BLaER1 treated with 17β-estradiol and CSF1 and Interleukin-3, amounts not matched to agents 10 nM and 100 nM (cell line): Measurements from ENCODE around the gene ARL3.

ENCODE experiments used
- H3K27ac ChIP-seq, 11 experiments: shearing (Covaris generic); formaldehyde crosslinking; 2 replicates each; pipeline ENCODE4 v1.8.1; 2022
- H3K27me3 ChIP-seq, 11 experiments: shearing (Covaris generic); formaldehyde crosslinking; 2 replicates each; pipeline ENCODE4 v1.8.1; 2022
- H3K36me3 ChIP-seq, 11 experiments: shearing (Covaris generic); formaldehyde crosslinking; 2 replicates each; pipeline ENCODE4 v1.8.1; 2022
- H3K4me1 ChIP-seq, 10 experiments: shearing (Covaris generic); formaldehyde crosslinking; 2 replicates each; pipeline ENCODE4 v1.8.1; 2022
- H3K4me2 ChIP-seq, 11 experiments: shearing (Covaris generic); formaldehyde crosslinking; 2 replicates each; pipeline ENCODE4 v1.8.1; 2022
- H3K4me3 ChIP-seq, 10 experiments: shearing (Covaris generic); formaldehyde crosslinking; 2 replicates each; pipeline ENCODE4 v1.8.1; 2022
- H3K9ac ChIP-seq, 11 experiments: shearing (Covaris generic); formaldehyde crosslinking; 2 replicates each; pipeline ENCODE4 v1.8.1; 2022
- H3K9me3 ChIP-seq, 11 experiments: shearing (Covaris generic); formaldehyde crosslinking; replicated peaks in 1 of 11; 2 replicates each; pipeline ENCODE4 v1.8.1; 2022
- H4K20me1 ChIP-seq, 11 experiments: shearing (Covaris generic); formaldehyde crosslinking; 2 replicates each; pipeline ENCODE4 v1.8.1; 2022
- Cebpa-rat ChIP-seq, 11 experiments: shearing (Covaris generic); IDR thresholded peaks; 2 replicates each; pipeline ENCODE4 v1.8.1; 2022

ARL3 gene

DNA sequence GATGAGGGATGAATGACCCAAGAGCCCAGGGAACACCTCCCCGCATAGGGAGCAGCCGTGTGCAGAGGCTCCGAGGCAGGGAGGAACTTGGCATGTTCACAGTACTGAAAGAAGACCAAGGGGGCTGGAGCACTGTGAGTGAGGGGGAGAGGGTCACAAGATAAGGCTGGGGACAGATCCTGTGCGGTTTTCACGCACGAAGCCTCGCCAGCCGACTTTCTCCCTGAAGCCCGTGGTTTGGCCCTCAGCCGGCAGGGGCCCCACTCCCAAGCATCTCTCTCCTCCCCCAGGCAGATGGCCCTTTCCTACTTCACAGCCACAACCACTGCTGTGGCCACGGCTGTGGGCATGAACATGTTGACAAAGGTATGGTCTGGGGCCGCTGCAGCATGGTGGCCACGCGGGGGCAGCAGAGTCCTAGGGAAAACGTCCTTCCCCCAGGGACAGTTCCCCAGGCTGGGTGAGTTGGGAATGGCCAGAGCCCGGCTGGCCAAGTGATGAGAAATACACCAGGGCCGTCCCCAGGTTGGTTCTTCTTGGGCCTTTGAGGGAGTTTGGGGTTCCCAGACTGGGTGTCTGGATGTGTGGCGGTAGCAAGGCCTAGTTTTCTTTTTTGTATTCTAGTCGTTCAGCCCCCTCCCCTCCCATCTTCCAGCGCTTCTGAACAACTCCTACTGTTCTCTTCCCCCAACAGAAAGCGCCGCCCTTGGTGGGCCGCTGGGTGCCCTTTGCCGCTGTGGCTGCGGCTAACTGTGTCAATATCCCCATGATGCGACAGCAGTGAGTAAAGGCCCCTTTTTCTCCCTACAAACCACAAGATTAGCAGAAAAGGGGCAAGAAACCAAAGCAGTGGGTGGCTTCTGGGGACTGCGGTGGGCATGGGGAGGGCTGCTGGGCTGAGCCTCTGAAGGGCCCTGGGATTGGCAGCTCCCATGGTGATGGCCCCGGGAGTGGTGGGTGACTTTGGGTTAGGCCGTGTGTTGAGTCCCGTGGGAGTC is 15.1 kb upstream of the ARL3 start:
- Histone ChIP-seq H3K27me3 (no peaks in the 10 kb centered on the region), H3K27ac (peak overlapping the region in 2 of 11 experiments; percentile 10 to 38; a peak in 1 of 22 replicates), H3K4me1 (peaks cover 0 to 48% (median 2%) of the 10 kb centered on the region in 10 experiments; a peak in 8 of 20 replicates), H3K4me3 (0 out of 20 replicates have a peak overlapping the region, but pooled peaks of 1 of the 10 experiments have one; percentile 4), H4K20me1 (peaks cover 0 to 11% (median 0%) of the 10 kb centered on the region in 11 experiments; a peak in 6 of 22 replicates), H3K9ac (peak overlapping the region in 7 of 11 experiments; percentile 8 to 48 (median 19); a peak in 4 of 22 replicates), H3K4me2 (peak overlapping the region in 2 of 11 experiments; percentile 70 to 79; a peak in 4 of 22 replicates), H3K36me3 (peaks cover 19 to 98% (median 89%) of the 10 kb centered on the region in 11 experiments), H3K9me3 (no peaks in the 10 kb centered on the region)
- TF ChIP-seq Cebpa-rat (IDR thresholded peaks at IDR 0.05) = no peak

GRCh38 chr10:102727037-102727818 is 13.0 kb upstream of the ARL3 start:
- peak overlapping the region in 3 of 11 experiments; percentile 25 to 63 (median 47); a peak in 4 of 22 replicates for H3K27ac ChIP-seq
- peaks cover 0 to 9% (median 7%) of the 10 kb centered on the region in 11 experiments; a peak in 9 of 22 replicates for H3K9me3 ChIP-seq
- peak overlapping the region in 1 of 10 experiments; percentile 13; a peak in 1 of 20 replicates for H3K4me3 ChIP-seq
- peak overlapping the region in 3 of 11 experiments; percentile 13 to 79 (median 70); a peak in 6 of 22 replicates for H3K4me2 ChIP-seq
- peaks cover 5 to 97% (median 88%) of the 10 kb centered on the region in 11 experiments; a peak in 21 of 22 replicates for H3K36me3 ChIP-seq
- no peak for TF ChIP-seq Cebpa-rat (IDR thresholded peaks at IDR 0.05)
- peaks cover 0 to 11% (median 0%) of the 10 kb centered on the region in 11 experiments; a peak in 6 of 22 replicates for H4K20me1 ChIP-seq
- peaks cover 0 to 48% (median 0%) of the 10 kb centered on the region in 10 experiments; a peak in 8 of 20 replicates for H3K4me1 ChIP-seq
- no peaks in the 10 kb centered on the region for H3K27me3 ChIP-seq
- H3K9ac ChIP-seq = peak overlapping the region in 2 of 11 experiments; percentile 43 to 51; a peak in 2 of 22 replicates

- no peak overlapping the region for H3K4me3 ChIP-seq
- H3K4me1 ChIP-seq = peaks cover 0 to 48% (median 4%) of the 10 kb centered on the region in 10 experiments; a peak in 11 of 20 replicates
- TF ChIP-seq Cebpa-rat (IDR thresholded peaks at IDR 0.05) = no peak
- H3K4me2 ChIP-seq = peak overlapping the region in 2 of 11 experiments; percentile 70 to 79; a peak in 4 of 22 replicates
- peaks cover 0 to 11% (median 0%) of the 10 kb centered on the region in 11 experiments; a peak in 6 of 22 replicates for H4K20me1 ChIP-seq
- no peak overlapping the region for H3K9ac ChIP-seq
- peaks cover 0 to 9% (median 7%) of the 10 kb centered on the region in 11 experiments; a peak in 9 of 22 replicates for H3K9me3 ChIP-seq
- peaks cover 0 to 94% (median 81%) of the 10 kb centered on the region in 11 experiments; a peak in 20 of 22 replicates for H3K36me3 ChIP-seq
- no peak overlapping the region for H3K27ac ChIP-seq
- H3K27me3 ChIP-seq = no peaks in the 10 kb centered on the region
These were observed 12.1 kb upstream of the ARL3 start for GRCh38 chr10:102726274-102726673.

GRCh38 chr10:102723989-102724388 is 9.8 kb upstream of the ARL3 start:
- peaks cover 0 to 88% (median 59%) of the 10 kb centered on the region in 11 experiments; a peak in 19 of 22 replicates for H3K36me3 ChIP-seq
- no peak for TF ChIP-seq Cebpa-rat (IDR thresholded peaks at IDR 0.05)

DNA sequence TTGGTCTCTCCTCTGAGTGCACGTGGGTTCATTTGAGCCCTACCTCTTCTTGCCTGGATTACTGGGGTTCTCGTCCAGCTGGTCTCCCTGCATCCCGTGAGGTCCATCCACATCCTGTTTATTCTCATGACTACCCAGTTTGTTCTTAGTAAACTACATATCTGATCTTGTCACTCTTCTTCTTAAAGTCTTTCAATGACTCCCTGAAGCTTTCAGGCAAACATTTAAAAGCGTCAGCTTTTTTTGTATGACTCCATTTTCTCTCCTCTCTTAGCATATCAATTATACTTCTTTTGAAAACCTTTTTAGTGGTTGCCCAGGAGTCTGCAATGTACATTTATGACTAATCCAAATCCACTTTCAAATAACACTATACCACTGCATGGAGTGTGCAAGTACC is 7.8 kb upstream of the ARL3 start:
- Histone ChIP-seq H3K27me3 (no peaks in the 10 kb centered on the region), H4K20me1 (peaks cover 0 to 9% (median 0%) of the 10 kb centered on the region in 11 experiments; a peak in 4 of 22 replicates), H3K9ac (no peak overlapping the region), H3K4me3 (no peak overlapping the region), H3K36me3 (peaks cover 0 to 67% (median 38%) of the 10 kb centered on the region in 11 experiments; a peak in 19 of 22 replicates), H3K27ac (no peak overlapping the region), H3K4me1 (peaks cover 30 to 58% (median 41%) of the 10 kb centered on the region in 10 experiments), H3K4me2 (0 out of 22 replicates have a peak overlapping the region, but pooled peaks of 1 of the 11 experiments have one; percentile 8), H3K9me3 (peaks cover 0 to 9% (median 7%) of the 10 kb centered on the region in 11 experiments; a peak in 9 of 22 replicates)
- TF ChIP-seq Cebpa-rat (IDR thresholded peaks at IDR 0.05) = no peak

More at GRCh38 chr10:102723989-102724388, 9.8 kb upstream of the ARL3 start:
- H3K4me3 ChIP-seq = no peak overlapping the region
- peaks cover 11 to 57% (median 21%) of the 10 kb centered on the region in 10 experiments for H3K4me1 ChIP-seq
- H3K27me3 ChIP-seq = no peaks in the 10 kb centered on the region
- peaks cover 0 to 8% (median 0%) of the 10 kb centered on the region in 11 experiments; a peak in 5 of 22 replicates for H4K20me1 ChIP-seq
- peaks cover 0 to 9% (median 7%) of the 10 kb centered on the region in 11 experiments; a peak in 9 of 22 replicates for H3K9me3 ChIP-seq
- no peak overlapping the region for H3K4me2 ChIP-seq
- no peak overlapping the region for H3K27ac ChIP-seq
- H3K9ac ChIP-seq = no peak overlapping the region

- Histone ChIP-seq H3K9me3 (peaks cover 0 to 9% (median 7%) of the 10 kb centered on the region in 11 experiments; a peak in 9 of 22 replicates), H3K4me3 (no peak overlapping the region), H3K4me1 (peaks cover 39 to 58% (median 52%) of the 10 kb centered on the region in 10 experiments), H4K20me1 (peaks cover 0 to 9% (median 0%) of the 10 kb centered on the region in 11 experiments; a peak in 2 of 22 replicates), H3K27me3 (no peaks in the 10 kb centered on the region), H3K4me2 (0 out of 22 replicates have a peak overlapping the region, but pooled peaks of 2 of the 11 experiments have one; percentile 1 to 11), H3K9ac (peak overlapping the region in 1 of 11 experiments; percentile 44; a peak in 1 of 22 replicates), H3K27ac (0 out of 22 replicates have a peak overlapping the region, but pooled peaks of 1 of the 11 experiments have one; percentile 2), H3K36me3 (peaks cover 0 to 56% (median 27%) of the 10 kb centered on the region in 11 experiments; a peak in 18 of 22 replicates)
- TF ChIP-seq Cebpa-rat (IDR thresholded peaks at IDR 0.05) = no peak
These were observed 6.6 kb upstream of the ARL3 start for GRCh38 chr10:102720775-102721301.

GRCh38 chr10:102720337-102720736 is 6.1 kb upstream of the ARL3 start:
- Histone ChIP-seq H3K9me3 (peaks cover 0 to 9% (median 7%) of the 10 kb centered on the region in 11 experiments; a peak in 9 of 22 replicates), H3K9ac (no peak overlapping the region), H4K20me1 (peaks cover 0 to 9% (median 0%) of the 10 kb centered on the region in 11 experiments; a peak in 2 of 22 replicates), H3K36me3 (peaks cover 0 to 51% (median 27%) of the 10 kb centered on the region in 11 experiments; a peak in 18 of 22 replicates), H3K4me1 (peaks cover 44 to 62% (median 57%) of the 10 kb centered on the region in 10 experiments), H3K27me3 (no peaks in the 10 kb centered on the region), H3K4me3 (no peak overlapping the region), H3K4me2 (peak overlapping the region in 2 of 11 experiments; percentile 1 to 94; a peak in 1 of 22 replicates), H3K27ac (0 out of 22 replicates have a peak overlapping the region, but pooled peaks of 1 of the 11 experiments have one; percentile 2)
- no peak for TF ChIP-seq Cebpa-rat (IDR thresholded peaks at IDR 0.05)
